HEK293T (cell line): Measurements from ENCODE around the gene INHBC.

ENCODE experiments used
- ARNT ChIP-seq: fragments of 450-650 bp; IDR thresholded peaks from 2 replicates; pipeline ENCODE4 v1.6.1; 2017; ENCODE audit warnings: mild to moderate bottlenecking
- ELF4 ChIP-seq: fragments of 450-650 bp; IDR thresholded peaks from 2 replicates; pipeline ENCODE4 v1.6.1; 2017; ENCODE audit warnings: antibody characterized with exemption
- FOXK2 ChIP-seq: fragments of 450-650 bp; IDR thresholded peaks from 2 replicates; pipeline ENCODE4 v1.6.1; 2016; ENCODE audit warnings: mild to moderate bottlenecking
- FOXM1 ChIP-seq: fragments of 450-650 bp; IDR thresholded peaks from 2 replicates; pipeline ENCODE4 v1.6.1; 2017; ENCODE audit warnings: mild to moderate bottlenecking, borderline replicate concordance
- NFRKB ChIP-seq: fragments of 450-650 bp; IDR thresholded peaks from 2 replicates; pipeline ENCODE4 v1.6.1; 2016; ENCODE audit warnings: mild to moderate bottlenecking, moderate library complexity
- TARDBP ChIP-seq: fragments of 450-650 bp; IDR thresholded peaks from 2 replicates; pipeline ENCODE4 v1.6.1; 2016
- TF ChIP-seq, protein P1 (sequence below): fragments of 450-650 bp; IDR thresholded peaks from 2 replicates; pipeline ENCODE4 v1.6.1; 2016

DNA sequence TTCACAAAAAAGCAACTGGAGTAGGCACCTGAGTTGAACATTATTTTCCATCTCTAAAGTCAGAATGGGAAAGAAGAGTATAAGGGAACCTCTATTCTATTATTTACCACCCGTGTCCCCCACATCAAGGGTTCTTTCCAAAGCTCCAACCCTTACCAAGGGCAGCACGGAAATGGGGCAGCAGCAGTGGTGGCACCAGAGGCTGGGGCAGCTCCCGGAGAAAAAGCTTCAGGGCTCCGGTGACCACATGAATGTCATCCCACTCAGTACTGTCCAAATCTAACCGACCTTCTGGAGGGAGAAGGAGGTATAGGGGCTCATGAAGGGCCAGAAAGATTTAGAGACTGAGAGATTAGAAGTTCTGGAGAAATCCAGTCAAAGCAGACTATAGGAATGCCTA, 39.3 kb downstream of the INHBC start:
- TF ChIP-seq NFRKB (no peak), TARDBP (no peak), FOXK2 (no peak), ARNT (no peak), ELF4 (no peak), FOXM1 (no peak)
- TF ChIP-seq, protein P1, sequence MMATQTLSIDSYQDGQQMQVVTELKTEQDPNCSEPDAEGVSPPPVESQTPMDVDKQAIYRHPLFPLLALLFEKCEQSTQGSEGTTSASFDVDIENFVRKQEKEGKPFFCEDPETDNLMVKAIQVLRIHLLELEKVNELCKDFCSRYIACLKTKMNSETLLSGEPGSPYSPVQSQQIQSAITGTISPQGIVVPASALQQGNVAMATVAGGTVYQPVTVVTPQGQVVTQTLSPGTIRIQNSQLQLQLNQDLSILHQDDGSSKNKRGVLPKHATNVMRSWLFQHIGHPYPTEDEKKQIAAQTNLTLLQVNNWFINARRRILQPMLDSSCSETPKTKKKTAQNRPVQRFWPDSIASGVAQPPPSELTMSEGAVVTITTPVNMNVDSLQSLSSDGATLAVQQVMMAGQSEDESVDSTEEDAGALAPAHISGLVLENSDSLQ, result no peak
